Naive thymus-derived CD8-positive, alpha-beta T cell (primary cell): ENCODE data around the gene ITPKA. TPM values are rescaled to one million over a fixed set of nuclear protein-coding genes. Genes with fewer than 3 reads are reported as not detected.
A peak's percentile ranks its signal among the peaks of the same experiment; 100 is the strongest.

Source experiments
- ATAC-seq, 2 donors: fragments of 150-1000 bp; cut with Tn5 transposase in 1 of 2; sonication (Bioruptor Pico), chemical (Tn5 transposase) in 1 of 2; 1 replicate in 1 of 2; 2 replicates in 1 of 2; pipeline ENCODE4 v1.10.0; 2021; ENCODE audit warnings: mild to moderate bottlenecking in 2 of 2, moderate library complexity in 2 of 2
- POLR2A ChIA-PET: fragments of 350-600 bp; sonication (Branson Sonifier 250); formaldehyde crosslinking; loops from one replicate; lab custom pipeline; 2021; ENCODE audit warnings: antibody characterized with exemption; lab: Charles Lee
- DNase-seq, 10 donors: peaks; one replicate each; pipeline versions ENCODE4 v3.0.0 to v3.0.0-alpha.2; 2020 to 2022
- H3K27ac Mint-ChIP-seq, 10 donors: one replicate each; pipeline ENCODE4 v1.8.0; 2020 to 2022; ENCODE audit warnings: mild to moderate bottlenecking in 10 of 10, mixed read lengths in 10 of 10, moderate library complexity in 4 of 10, inconsistent platforms in 1 of 10
- H3K27me3 Mint-ChIP-seq, 5 donors: one replicate each; pipeline ENCODE4 v1.8.0; 2021 to 2022; ENCODE audit warnings: mixed read lengths in 5 of 5
- H3K36me3 Mint-ChIP-seq, 3 donors: one replicate each; pipeline ENCODE4 v1.8.0; 2020 to 2022; ENCODE audit warnings: mixed read lengths in 3 of 3, mild to moderate bottlenecking in 2 of 3, inconsistent platforms in 1 of 3
- H3K4me1 Mint-ChIP-seq, 4 donors: one replicate each; pipeline ENCODE4 v1.8.0; 2021 to 2022; ENCODE audit warnings: mixed read lengths in 4 of 4
- H3K4me3 Mint-ChIP-seq, 10 donors: one replicate each; pipeline ENCODE4 v1.8.0; 2020 to 2022; ENCODE audit warnings: mild to moderate bottlenecking in 10 of 10, mixed read lengths in 10 of 10, moderate library complexity in 6 of 10, inconsistent platforms in 1 of 10
- H3K9me3 Mint-ChIP-seq, 9 donors: one replicate each; pipeline ENCODE4 v1.8.0; 2020 to 2022; ENCODE audit warnings: mixed read lengths in 9 of 9, mild to moderate bottlenecking in 3 of 9, inconsistent platforms in 1 of 9, moderate library complexity in 1 of 9
- polyA plus RNA-seq, 3 donors: library from polyadenylated mRNA; unstranded; fragments of 300-500 nt; fragmentation: Illumina TruSeq; gene quantifications; one replicate each; pipeline ENCODE4 v1.2.3, GENCODE V29; 2021
- total RNA-seq, 8 experiments: library from RNA in 2 of 8; stranded (reverse) in 2 of 8; gene quantifications; one replicate each; pipeline ENCODE4 v1.2.3 and lab custom pipeline; 2021 to 2026

Gene ITPKA
- total and polyA plus RNA-seq, 5 experiments from 2014 or later, result not detected

- DNase-seq (peak in 1 of 10 donors; percentile 48), ATAC-seq (no peak)
- Mint-ChIP-seq H3K27me3 (no peaks in the 10 kb centered on the region), H3K9me3 (no peaks in the 10 kb centered on the region), H3K27ac (peak overlapping the region in 6 of 10 donors; percentile 7 to 61 (median 32)), H3K4me1 (peaks cover 0 to 19% (median 18%) of the 10 kb centered on the region in 4 donors), H3K36me3 (peaks cover 5 to 61% (median 25%) of the 10 kb centered on the region in 3 donors), H3K4me3 (no peak overlapping the region)
- POLR2A ChIA-PET, result interaction anchor here (1.0 to 1.4 kb wide), 2 partner anchors 13 to 66 kb away, joined by 3 to 5 read pairs; no protein-coding TSS in a partner anchor
Measured at GRCh38 chr15:41480396-41481140, 13.1 kb upstream of the ITPKA start.

DNA sequence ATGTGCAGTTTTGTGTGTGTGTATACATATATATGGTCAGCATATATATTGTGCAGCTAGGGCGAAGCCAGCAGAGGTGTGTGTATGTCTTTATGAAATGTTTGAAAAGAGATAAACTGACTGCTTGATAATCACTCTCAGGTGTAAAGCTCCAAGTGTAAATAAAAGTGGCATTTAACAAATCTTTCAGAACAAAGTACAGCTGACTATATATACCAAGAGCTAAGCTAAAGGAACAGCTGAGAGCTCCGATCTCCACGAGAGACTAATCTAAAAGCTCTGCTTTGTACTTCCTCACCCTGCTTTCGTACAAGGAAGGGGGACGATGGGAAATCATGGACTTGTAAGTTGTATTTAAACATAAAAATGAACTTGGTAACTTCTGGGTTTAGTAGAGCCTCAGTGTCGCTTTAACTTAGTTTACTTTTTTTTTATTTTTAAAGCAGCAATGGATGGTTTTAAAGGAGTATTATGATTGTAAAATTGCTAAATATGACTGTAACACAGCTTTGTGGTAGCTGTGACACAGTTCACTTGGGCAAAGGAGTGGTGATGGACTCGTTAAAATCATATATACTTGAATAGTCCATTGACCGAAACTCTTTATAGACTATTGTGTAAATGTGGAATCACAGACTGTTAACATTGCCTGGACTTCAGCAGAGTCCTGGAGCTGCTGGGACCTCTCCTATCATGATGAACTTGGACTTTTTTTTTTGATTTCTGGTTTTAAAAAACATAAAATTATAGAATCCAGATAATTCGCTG is 11.4 kb upstream of the ITPKA start:
- peaks cover 0 to 19% (median 18%) of the 10 kb centered on the region in 4 donors for H3K4me1 Mint-ChIP-seq
- no peaks in the 10 kb centered on the region for H3K9me3 Mint-ChIP-seq
- H3K27me3 Mint-ChIP-seq, result no peaks in the 10 kb centered on the region
- DNase-seq (no peak), ATAC-seq (no peak)
- POLR2A ChIA-PET, result interaction anchor here (0.6 to 1.8 kb wide), 3 partner anchors 20 to 558 kb away, joined by 3 to 5 read pairs (median 3); partner anchors contain the start of gene RPAP1
- H3K36me3 Mint-ChIP-seq, result peaks cover 0 to 44% (median 13%) of the 10 kb centered on the region in 3 donors
- peak overlapping the region in 8 of 10 donors; percentile 24 to 90 (median 80) for H3K27ac Mint-ChIP-seq
- H3K4me3 Mint-ChIP-seq, result peak overlapping the region in 2 of 10 donors; percentile 38 to 83

DNA sequence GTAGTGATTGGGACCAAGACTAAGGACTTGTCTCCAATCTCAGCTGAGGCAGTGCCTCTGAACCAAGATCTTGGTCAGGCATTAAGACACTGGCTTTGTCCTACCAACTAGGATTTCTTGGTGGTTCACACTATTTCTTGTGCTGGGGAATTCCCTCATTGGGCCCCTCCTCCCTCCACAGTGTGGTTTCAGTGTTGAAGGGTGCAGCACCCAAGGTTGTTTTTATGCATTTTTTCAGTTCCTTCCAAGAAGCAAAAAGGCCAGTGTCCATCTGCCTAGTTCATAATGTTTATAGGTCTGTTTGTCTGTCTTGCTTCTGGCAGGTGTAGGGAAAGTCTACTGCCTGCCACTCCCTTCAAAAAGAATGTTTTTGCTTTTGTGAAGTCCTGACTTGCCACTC is 10.6 kb upstream of the ITPKA start:
- DNase-seq (peak in 2 of 10 donors; percentile 38 to 47), ATAC-seq (peak; percentile 88 to 92)
- Mint-ChIP-seq H3K4me1 (peaks cover 1 to 23% (median 22%) of the 10 kb centered on the region in 4 donors), H3K9me3 (no peaks in the 10 kb centered on the region), H3K4me3 (peak overlapping the region; percentile 51 to 83 (median 68)), H3K36me3 (peaks cover 0 to 37% (median 13%) of the 10 kb centered on the region in 3 donors), H3K27ac (peak overlapping the region; percentile 24 to 90 (median 80)), H3K27me3 (peaks cover 0 to 4% (median 0%) of the 10 kb centered on the region in 5 donors)
- POLR2A ChIA-PET, result interaction anchor here (1.8 kb wide), 1 partner anchor 61 kb away, joined by 5 read pairs; the partner anchor contains the start of gene RPAP1

- Mint-ChIP-seq H3K9me3 (no peaks in the 10 kb centered on the region), H3K4me1 (peaks cover 1 to 23% (median 22%) of the 10 kb centered on the region in 4 donors), H3K36me3 (peaks cover 0 to 34% (median 13%) of the 10 kb centered on the region in 3 donors), H3K27ac (peak overlapping the region; percentile 24 to 90 (median 80)), H3K27me3 (peaks cover 0 to 4% (median 0%) of the 10 kb centered on the region in 5 donors), H3K4me3 (peak overlapping the region; percentile 51 to 83 (median 68))
- POLR2A ChIA-PET, result interaction anchor here (0.6 to 1.8 kb wide), 3 partner anchors 18 to 61 kb away, joined by 3 to 6 read pairs (median 5); partner anchors contain the start of gene RPAP1
- ATAC-seq (peak; percentile 79 to 80), DNase-seq (peak in 2 of 10 donors; percentile 19 to 51)
Measured at GRCh38 chr15:41483519-41483918, 10.2 kb upstream of the ITPKA start.

GRCh38 chr15:41484937-41485625 is 8.6 kb upstream of the ITPKA start:
- peaks cover 0 to 19% (median 7%) of the 10 kb centered on the region in 3 donors for H3K36me3 Mint-ChIP-seq
- peaks cover 0 to 4% (median 0%) of the 10 kb centered on the region in 5 donors for H3K27me3 Mint-ChIP-seq
- H3K27ac Mint-ChIP-seq, result peak overlapping the region in 2 of 10 donors; percentile 19 to 84
- no peak for ATAC-seq
- DNase-seq, result peak in 1 of 10 donors; percentile 49
- H3K4me3 Mint-ChIP-seq, result no peak overlapping the region
- peaks cover 1 to 24% (median 22%) of the 10 kb centered on the region in 4 donors for H3K4me1 Mint-ChIP-seq
- H3K9me3 Mint-ChIP-seq, result no peaks in the 10 kb centered on the region
- POLR2A ChIA-PET, result interaction anchor here (1.1 to 1.3 kb wide), 2 partner anchors 16 to 59 kb away, joined by 3 to 6 read pairs; partner anchors contain the start of gene RPAP1

- Mint-ChIP-seq H3K27ac (no peak overlapping the region), H3K27me3 (peaks cover 2 to 10% (median 3%) of the 10 kb centered on the region in 5 donors), H3K4me3 (no peak overlapping the region), H3K9me3 (no peaks in the 10 kb centered on the region), H3K36me3 (peaks cover 0 to 8% (median 7%) of the 10 kb centered on the region in 3 donors), H3K4me1 (peaks cover 1 to 28% (median 26%) of the 10 kb centered on the region in 4 donors)
- peak in 1 of 10 donors; percentile 10 for DNase-seq
- ATAC-seq, result no peak
- POLR2A ChIA-PET, result no interaction called here
Measured at GRCh38 chr15:41486286-41486685, 7.4 kb upstream of the ITPKA start.

DNA sequence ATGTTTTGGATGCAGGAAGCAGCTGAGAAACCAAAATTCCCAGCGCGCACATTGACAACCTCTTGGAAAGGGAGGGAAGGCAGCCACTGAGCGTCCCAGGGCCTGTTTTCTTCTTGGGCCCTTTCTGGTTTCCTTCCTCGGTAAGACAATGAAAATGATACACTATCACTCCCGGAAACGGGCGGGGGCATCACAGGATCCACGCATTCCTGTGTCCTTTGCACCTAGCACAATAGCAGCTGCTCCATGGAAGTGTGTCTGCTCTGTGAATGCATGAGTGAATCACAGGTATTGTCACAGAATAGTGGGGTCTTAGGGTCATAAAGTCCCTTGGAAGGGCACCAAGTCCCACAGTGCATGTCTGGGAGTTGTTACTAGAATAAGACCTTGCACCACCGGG is 6.3 kb upstream of the ITPKA start:
- POLR2A ChIA-PET, result no interaction called here
- ATAC-seq, result no peak
- H3K9me3 Mint-ChIP-seq, result no peaks in the 10 kb centered on the region
- peaks cover 4 to 35% (median 29%) of the 10 kb centered on the region in 4 donors for H3K4me1 Mint-ChIP-seq
- no peaks in the 10 kb centered on the region for H3K36me3 Mint-ChIP-seq
- H3K27ac Mint-ChIP-seq, result no peak overlapping the region
- DNase-seq, result peak in 1 of 10 donors; percentile 26
- peaks cover 10 to 18% (median 13%) of the 10 kb centered on the region in 5 donors for H3K27me3 Mint-ChIP-seq
- H3K4me3 Mint-ChIP-seq, result no peak overlapping the region

- peaks cover 5 to 38% (median 29%) of the 10 kb centered on the region in 4 donors for H3K4me1 Mint-ChIP-seq
- H3K36me3 Mint-ChIP-seq, result no peaks in the 10 kb centered on the region
- H3K27me3 Mint-ChIP-seq, result peaks cover 10 to 21% (median 18%) of the 10 kb centered on the region in 5 donors
- H3K27ac Mint-ChIP-seq, result peak overlapping the region in 2 of 10 donors; percentile 46 to 66
- no peak overlapping the region for H3K4me3 Mint-ChIP-seq
- no peak for ATAC-seq
- DNase-seq, result no peak
- no peaks in the 10 kb centered on the region for H3K9me3 Mint-ChIP-seq
- POLR2A ChIA-PET, result no interaction called here
Measured at GRCh38 chr15:41487802-41488201, 5.9 kb upstream of the ITPKA start.

GRCh38 chr15:41489641-41490040 is 4.0 kb upstream of the ITPKA start:
- no peaks in the 10 kb centered on the region for H3K9me3 Mint-ChIP-seq
- ATAC-seq (no peak), DNase-seq (peak in 1 of 10 donors; percentile 46)
- H3K4me3 Mint-ChIP-seq, result no peak overlapping the region
- no peak overlapping the region for H3K27ac Mint-ChIP-seq
- H3K36me3 Mint-ChIP-seq, result no peaks in the 10 kb centered on the region
- POLR2A ChIA-PET, result no interaction called here
- H3K4me1 Mint-ChIP-seq, result peaks cover 7 to 27% (median 17%) of the 10 kb centered on the region in 4 donors
- peaks cover 10 to 25% (median 18%) of the 10 kb centered on the region in 5 donors for H3K27me3 Mint-ChIP-seq

GRCh38 chr15:41490355-41490754 is 3.3 kb upstream of the ITPKA start:
- ATAC-seq (no peak), DNase-seq (no peak)
- H3K36me3 Mint-ChIP-seq, result no peaks in the 10 kb centered on the region
- H3K4me1 Mint-ChIP-seq, result peaks cover 7 to 27% (median 18%) of the 10 kb centered on the region in 4 donors
- H3K9me3 Mint-ChIP-seq, result no peaks in the 10 kb centered on the region
- peak overlapping the region in 2 of 10 donors; percentile 21 to 32 for H3K27ac Mint-ChIP-seq
- peak overlapping the region in 1 of 10 donors; percentile 5 for H3K4me3 Mint-ChIP-seq
- POLR2A ChIA-PET, result no interaction called here
- peaks cover 10 to 30% (median 18%) of the 10 kb centered on the region in 5 donors for H3K27me3 Mint-ChIP-seq

DNA sequence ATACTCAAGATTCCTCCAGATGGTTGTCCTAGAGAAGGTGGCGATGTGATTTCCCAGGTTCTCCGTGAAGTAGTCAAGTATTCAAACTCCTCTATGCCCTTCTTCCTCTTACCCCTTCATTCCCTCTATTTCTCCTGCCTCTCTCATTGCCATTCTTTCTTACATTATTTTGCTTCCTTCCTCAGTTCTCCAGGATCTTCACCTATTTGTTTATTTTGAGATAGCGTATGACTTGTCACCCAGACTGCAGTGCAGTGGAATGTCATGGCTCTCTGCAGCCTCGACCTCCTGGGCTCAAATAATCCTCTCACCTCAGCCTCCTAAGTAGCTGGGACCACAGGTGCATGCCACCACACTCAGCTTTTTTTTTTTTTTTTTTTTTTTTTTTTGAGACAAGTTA is 1.8 kb upstream of the ITPKA start:
- H3K9me3 Mint-ChIP-seq, result no peaks in the 10 kb centered on the region
- POLR2A ChIA-PET, result interaction anchor here (0.6 kb wide), 1 partner anchor 52 kb away, joined by 3 read pairs; the partner anchor contains the start of gene RPAP1
- H3K36me3 Mint-ChIP-seq, result no peaks in the 10 kb centered on the region
- ATAC-seq (no peak), DNase-seq (no peak)
- H3K27ac Mint-ChIP-seq, result peak overlapping the region in 1 of 10 donors; percentile 46
- H3K4me3 Mint-ChIP-seq, result peak overlapping the region in 2 of 10 donors; percentile 0 to 59
- peaks cover 14 to 41% (median 24%) of the 10 kb centered on the region in 5 donors for H3K27me3 Mint-ChIP-seq
- H3K4me1 Mint-ChIP-seq, result peaks cover 7 to 27% (median 18%) of the 10 kb centered on the region in 4 donors
